Measurements from ENCODE around the gene MPEG1.

The MPEG1 gene

GRCh38 chr11:59188954-59189353 is 23.8 kb downstream of the MPEG1 start:
- peak; percentile 23 for DNase-seq (ENCODE audit: low read depth, low spot score)

GRCh38 chr11:59187587-59187986 is 25.1 kb downstream of the MPEG1 start:
- no peak for DNase-seq (ENCODE audit: low read depth, low spot score)

- no peak for DNase-seq (ENCODE audit: low read depth, low spot score)
These were observed 25.7 kb downstream of the MPEG1 start for GRCh38 chr11:59187035-59187434.

- no peak for DNase-seq (ENCODE audit: low read depth, low spot score)
These were observed 26.6 kb downstream of the MPEG1 start for GRCh38 chr11:59186130-59186594.

- DNase-seq (ENCODE audit: low read depth, low spot score): no peak
These were observed 27.3 kb downstream of the MPEG1 start for GRCh38 chr11:59185386-59185945.

- no peak for DNase-seq (ENCODE audit: low read depth, low spot score)
These were observed 27.9 kb downstream of the MPEG1 start for GRCh38 chr11:59184691-59185339.

- DNase-seq (ENCODE audit: low read depth, low spot score): no peak
These were observed 29.0 kb downstream of the MPEG1 start for GRCh38 chr11:59183771-59184170.

- no peak for DNase-seq (ENCODE audit: low read depth, low spot score)
These were observed 30.1 kb downstream of the MPEG1 start for GRCh38 chr11:59182457-59183151.

GRCh38 chr11:59181746-59182456 is 30.8 kb downstream of the MPEG1 start:
- DNase-seq (ENCODE audit: low read depth, low spot score): no peak

GRCh38 chr11:59180907-59181306 is 31.8 kb downstream of the MPEG1 start:
- DNase-seq (ENCODE audit: low read depth, low spot score): no peak

GRCh38 chr11:59180168-59180776 is 32.5 kb downstream of the MPEG1 start:
- no peak for DNase-seq (ENCODE audit: low read depth, low spot score)

GRCh38 chr11:59179121-59179520 is 33.6 kb downstream of the MPEG1 start:
- DNase-seq (ENCODE audit: low read depth, low spot score): no peak

- DNase-seq (ENCODE audit: low read depth, low spot score): no peak
These were observed 34.3 kb downstream of the MPEG1 start for GRCh38 chr11:59178402-59178801.

GRCh38 chr11:59176330-59176729 is 36.4 kb downstream of the MPEG1 start:
- no peak for DNase-seq (ENCODE audit: low read depth, low spot score)

- no peak for DNase-seq (ENCODE audit: low read depth, low spot score)
These were observed 37.6 kb downstream of the MPEG1 start for GRCh38 chr11:59175091-59175501.

GRCh38 chr11:59174664-59175033 is 38.1 kb downstream of the MPEG1 start:
- peak; percentile 59 for DNase-seq (ENCODE audit: low read depth, low spot score)

- peak; percentile 11 for DNase-seq (ENCODE audit: low read depth, low spot score)
These were observed 38.6 kb downstream of the MPEG1 start for GRCh38 chr11:59173964-59174663.

GRCh38 chr11:59173080-59173963 is 39.4 kb downstream of the MPEG1 start:
- DNase-seq (ENCODE audit: low read depth, low spot score): peak; percentile 51

GRCh38 chr11:59172345-59173079 is 40.2 kb downstream of the MPEG1 start:
- DNase-seq (ENCODE audit: low read depth, low spot score): peak; percentile 41

Measured in astrocyte of the hippocampus (primary cell).